HG02938 (cell line): ENCODE data around the gene MAT2B.
"Not testable (repeated sequence)": the region's sequence is repeated elsewhere in the genome, so short reads cannot be mapped to it uniquely, and the experiment has no call there.

Experiments
- ATAC-seq: cut with Tn5 transposase; IDR thresholded peaks from one replicate; pipeline ENCODE4 v1.9.1; 2021; ENCODE audit warnings: mild to moderate bottlenecking, moderate library complexity; ENCODE audit not compliant: unreplicated experiment

The MAT2B gene

DNA sequence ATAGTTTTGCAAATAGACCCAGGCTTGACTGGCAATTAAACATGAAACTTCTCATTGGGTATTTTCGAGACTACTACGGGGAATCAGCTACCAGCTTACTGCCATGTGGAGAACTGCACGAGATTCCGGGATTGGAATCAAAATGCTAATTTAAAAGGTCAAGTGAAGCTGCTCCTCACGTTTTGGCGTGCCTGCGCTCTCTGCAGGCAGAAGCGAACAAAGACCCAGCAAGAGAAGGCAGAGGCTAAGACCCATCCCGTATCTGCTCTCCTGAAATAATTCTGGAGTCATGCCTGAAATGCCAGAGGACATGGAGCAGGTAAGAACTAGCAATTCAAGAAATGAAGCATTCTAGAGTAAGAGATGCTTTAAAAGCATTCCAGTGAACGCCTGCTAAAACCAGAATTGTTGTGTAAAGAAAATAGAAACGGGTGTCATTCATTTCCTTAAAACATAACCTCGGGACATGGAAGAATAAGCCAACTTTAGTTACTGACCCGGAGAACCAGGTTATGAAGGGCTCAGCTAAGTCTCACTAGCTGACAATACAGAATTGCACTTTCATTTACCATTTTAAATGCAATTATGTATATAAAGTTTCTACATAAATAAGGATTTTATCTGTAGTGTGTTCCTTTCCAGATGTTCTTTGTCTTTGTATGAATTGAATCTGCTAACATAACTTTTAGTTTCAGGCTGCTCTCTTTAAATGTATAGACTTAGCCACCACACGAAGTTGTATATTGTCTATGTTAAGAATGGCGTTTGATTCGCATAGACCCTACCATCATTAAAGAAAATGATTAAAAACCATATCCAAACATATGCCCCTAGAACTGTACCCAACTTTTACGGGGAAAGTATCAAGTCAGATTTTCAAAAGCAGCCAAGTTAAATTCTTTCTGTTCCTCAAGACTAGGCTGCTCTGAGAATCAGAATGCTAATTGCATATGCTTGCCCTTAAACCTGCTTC lies 2.0 kb upstream of the MAT2B start:
- no peak for ATAC-seq

DNA sequence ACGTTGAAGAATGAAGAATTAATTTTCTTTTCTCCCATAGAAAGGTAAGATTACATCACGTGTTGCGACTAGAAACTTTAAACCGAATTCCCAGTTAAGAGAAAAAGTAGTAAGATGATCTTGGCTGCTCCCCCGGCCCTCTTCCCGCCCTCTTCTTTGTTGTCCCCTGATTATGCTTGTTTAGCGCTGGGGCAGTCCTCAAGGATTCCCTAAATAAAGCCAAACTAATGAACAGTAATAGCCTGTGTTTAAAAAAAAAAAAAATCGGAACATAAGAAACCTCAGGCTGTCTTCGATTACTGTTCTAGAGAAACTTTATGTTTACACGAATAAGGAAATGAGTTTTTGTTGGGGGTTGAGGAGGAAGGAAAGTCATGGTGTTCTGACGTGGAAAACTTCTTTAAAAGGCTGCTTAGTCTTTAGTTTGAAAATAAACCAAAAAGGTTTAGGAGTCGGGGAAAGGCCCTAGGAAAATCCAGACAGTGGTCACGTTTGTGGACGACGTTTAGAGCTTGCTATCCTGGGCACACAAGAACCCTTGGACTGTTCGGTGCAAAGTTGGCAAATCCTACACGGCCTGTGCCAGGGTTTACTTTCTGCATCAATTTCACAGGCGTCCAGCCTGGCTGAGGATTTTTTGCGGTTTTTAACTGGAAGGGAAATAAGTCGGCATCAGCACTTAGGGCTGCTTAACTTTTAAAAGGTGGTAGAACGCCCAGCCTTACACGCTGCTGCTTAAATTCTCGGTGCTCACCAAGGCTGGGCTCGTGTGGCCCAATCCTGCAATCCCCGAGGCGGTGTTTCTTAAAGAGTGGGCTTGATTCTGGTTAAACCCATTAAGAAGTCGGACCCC lies 1.1 kb upstream of the MAT2B start:
- ATAC-seq = no peak

DNA sequence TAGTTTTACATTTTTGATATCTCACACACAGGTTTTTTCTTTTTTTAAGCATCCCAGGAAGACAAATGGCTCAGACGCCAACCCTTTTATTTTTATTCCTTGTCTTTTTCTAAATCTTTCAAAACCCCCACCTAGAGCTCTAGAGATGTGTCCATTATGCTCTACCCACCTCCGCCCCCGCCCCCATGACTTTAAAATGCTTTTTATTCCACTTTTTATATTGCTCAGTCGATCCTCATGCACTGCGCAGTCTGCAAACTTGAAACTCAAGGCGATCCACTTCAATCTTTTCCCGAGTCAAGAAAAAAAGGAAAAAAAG lies 411 bp upstream of the MAT2B start:
- ATAC-seq = no peak

DNA sequence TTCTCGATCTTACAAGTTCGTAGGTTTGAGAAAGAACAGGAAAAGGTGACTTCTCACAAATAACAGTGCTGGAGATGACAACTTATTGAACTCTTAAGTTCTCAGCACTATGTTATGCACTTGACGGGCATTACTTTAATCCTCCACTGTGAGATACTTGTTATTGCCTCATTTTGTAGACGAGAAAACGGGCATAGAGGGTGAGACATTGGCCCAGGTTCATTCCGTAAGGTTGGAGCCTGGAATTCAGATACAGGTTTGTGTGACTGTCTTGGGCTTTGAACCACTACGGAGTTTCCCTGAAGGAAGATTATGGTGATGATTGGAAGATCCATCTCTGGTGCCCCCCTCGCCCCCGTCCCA lies 657 bp downstream of the MAT2B start:
- ATAC-seq = peak; percentile 16

DNA sequence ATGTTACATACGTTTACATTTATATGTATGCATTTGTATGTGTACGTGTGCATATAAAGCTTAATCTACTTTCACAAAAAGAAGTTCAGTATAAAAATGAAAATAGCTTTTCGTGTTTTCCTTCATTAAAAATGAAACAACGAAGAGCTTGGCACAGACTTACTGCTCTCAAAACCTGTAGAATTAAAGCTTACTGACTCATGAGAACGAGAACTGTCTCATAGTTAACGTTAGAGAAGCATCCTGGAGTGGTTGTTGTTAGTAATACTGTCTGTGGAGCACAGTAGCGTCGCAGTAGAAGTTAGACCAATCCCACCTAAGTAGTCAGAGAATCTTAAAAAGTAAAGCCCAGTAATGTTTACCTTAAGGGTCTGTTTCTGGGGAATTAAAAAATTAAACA lies 1.3 kb downstream of the MAT2B start:
- ATAC-seq = no peak

DNA sequence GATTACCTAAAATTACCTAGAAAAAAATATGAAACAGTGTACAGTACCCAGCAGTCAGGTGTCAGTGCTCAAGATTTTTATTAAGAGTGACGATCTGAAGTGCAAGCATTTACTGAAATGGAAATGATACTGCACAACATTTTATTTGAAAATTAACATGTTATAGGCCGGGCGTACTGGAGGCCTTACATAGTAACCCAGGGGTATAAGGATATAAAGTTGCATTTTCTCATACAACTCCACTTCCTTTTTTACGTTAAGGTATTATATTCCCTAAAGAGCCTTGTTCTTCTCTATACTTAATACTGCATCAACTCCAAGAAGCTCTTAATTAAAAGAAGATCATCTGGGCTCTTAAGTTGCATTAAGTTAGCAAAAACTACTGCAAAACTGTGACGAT lies 3.3 kb downstream of the MAT2B start:
- ATAC-seq = no peak

DNA sequence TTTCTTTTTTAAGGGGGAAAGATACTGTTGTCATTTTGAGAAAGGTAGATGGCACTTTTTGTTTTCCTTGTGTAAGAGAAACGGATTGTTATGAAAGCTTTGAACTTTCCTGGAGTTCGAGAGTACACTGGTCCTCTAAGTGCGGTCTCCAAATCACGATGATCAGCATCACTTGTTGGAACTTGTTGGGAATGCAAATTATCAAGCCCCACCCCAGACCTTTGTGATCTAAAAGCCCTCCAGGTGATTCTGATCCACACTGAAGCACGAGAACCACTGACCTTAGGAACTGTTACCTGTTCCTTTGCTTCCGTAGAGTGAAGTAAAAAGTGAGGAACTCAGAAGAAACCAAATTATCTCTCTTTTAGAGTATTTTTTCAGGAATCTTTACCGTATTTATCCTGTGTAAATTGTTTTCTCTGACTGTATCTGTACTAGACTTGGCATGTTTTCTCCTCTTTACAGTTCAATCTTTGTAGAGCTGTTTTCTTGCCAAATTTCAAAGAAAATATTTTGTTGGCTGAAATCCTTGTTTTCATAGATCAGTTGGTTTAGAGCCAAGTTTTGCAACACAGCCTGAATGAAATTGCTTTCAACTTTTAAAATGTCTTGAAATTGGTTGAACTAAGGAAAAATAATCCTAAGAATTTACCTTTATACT lies 4.0 kb downstream of the MAT2B start:
- ATAC-seq = no peak

DNA sequence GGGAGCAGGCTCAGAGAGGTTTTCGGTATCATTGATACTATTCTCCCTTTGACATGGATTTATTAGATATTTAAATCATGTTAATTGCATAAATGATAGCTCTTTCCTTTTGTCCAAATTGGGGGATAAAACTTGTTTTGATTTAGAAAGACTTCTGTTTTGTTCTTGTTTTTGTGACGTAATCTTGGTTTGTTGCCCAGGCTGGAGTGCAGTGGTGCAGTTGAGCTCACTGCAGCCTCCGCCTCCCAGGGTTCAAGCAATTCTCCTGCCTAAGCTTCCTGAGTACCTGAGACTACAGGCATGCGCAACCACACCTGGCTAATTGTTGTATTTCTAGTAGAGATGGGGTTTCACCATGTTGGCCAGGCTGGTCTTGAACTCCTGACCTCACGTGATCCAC lies 7.1 kb downstream of the MAT2B start:
- ATAC-seq = no peak

DNA sequence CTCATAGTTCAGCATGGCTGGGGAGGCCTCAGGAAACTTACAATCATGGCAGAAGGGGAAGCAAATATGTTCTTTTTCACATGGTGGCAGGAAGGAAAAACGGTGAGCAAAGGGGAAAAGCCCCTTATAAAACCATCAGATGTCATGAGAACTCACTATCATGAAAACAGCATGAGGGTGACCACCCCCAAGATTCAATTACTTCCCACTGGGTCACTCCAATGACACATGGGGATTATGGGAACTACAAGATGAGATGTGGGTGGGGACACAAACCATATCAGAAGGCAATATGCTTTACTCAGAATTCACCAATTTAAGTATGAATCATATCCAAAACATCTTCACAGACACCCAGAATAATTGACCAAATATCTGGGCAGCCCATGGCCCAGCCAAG lies 19.7 kb downstream of the MAT2B start:
- no peak for ATAC-seq

DNA sequence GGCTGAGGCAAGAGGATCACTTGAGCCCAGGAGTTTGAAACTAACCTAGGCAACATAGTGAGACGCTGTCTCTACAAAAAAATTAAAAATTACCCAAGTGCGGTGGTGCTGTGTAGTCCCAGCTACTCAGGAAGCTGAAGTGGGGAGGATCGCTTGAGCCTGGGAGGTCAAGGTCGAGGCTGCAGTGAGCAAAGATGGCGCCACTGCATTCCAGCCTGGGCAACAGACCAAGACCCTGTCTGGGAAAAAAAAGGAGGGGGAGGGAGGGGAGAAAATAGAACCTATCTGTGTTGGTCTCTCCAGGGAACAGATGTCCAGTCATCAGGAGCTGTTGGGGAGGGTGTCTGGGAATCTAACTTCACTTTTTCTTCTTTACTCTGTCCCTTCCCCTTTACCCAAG lies 24.3 kb downstream of the MAT2B start:
- no peak for ATAC-seq

DNA sequence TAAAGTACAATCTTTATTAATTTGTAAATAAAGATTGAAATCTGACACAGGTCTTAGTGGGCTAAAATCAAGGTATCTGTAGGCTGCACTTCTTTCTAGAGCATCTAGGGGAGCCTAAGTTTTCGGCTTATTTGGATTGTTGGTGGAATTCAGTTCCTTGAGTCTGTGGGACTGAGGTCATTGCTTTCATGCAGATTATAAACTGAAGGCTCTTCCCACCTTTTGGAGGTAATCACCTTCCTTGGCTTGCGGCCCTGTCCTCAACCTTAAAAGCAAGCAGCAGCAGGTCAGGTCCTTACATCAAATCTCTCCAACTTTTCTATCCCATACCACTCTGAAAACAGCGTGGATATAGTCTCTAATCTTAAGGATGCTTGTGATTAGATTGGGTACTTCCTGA lies 25.9 kb downstream of the MAT2B start:
- no peak for ATAC-seq

DNA sequence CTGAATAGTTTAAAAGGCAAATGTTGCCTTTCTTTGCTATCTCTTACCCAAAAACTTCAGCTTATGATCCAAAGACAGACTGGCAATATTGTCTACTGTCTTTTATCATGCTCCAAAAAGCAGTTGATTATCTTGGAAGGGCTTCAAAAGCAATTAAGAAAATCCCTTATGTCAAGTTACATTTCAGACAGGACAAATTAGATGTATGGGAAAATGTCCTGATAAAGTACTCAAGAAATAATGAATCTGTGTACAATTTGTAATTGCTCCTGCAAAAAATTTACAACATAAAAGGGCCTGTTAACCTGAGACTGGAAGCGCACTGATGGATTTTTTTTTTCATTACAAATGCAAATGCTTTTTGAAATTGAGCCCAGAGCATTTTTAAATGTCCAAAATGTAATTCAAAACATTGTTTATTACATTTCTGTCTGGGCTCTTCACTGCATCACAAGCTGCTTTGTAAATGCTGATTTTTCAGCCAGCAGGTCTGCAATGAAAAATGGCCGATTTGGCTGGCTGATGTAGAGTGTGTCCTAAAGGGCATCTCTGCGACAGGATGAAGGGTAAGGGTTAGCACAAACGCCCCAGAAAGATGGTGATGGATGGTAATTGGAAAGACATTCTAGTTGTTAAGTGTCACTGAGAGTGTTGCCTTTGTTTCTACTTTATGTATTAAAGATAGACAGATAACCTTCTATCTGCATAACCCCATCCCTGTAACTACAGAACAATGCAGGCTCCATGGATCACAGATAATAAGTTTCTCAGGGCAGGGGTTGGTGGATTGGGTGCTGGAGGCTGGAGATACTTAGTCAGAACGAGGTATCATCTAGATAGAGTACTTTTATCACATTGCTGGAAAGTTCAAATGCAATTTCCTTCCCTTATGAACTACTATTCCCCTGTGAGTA lies 27.0 kb downstream of the MAT2B start:
- no peak for ATAC-seq

DNA sequence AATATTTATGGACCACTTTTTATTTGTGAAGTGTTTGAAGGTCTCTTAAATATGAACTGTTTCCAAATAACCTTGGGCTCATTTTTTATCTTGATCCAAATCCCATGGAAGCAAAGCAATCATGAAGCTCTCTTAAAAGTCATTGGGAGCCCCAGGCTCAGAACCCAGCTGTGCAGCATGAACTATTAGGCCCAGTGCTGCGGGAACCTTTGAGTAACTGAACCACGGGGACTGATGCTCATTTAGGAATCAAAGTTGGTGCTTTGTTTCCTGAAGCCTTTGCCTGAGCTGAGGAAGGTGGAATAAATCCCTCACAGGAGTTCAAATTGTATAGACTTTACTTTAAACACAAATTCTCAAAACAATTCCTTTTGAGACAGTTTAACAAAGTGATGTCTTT lies 27.8 kb downstream of the MAT2B start:
- ATAC-seq = no peak

DNA sequence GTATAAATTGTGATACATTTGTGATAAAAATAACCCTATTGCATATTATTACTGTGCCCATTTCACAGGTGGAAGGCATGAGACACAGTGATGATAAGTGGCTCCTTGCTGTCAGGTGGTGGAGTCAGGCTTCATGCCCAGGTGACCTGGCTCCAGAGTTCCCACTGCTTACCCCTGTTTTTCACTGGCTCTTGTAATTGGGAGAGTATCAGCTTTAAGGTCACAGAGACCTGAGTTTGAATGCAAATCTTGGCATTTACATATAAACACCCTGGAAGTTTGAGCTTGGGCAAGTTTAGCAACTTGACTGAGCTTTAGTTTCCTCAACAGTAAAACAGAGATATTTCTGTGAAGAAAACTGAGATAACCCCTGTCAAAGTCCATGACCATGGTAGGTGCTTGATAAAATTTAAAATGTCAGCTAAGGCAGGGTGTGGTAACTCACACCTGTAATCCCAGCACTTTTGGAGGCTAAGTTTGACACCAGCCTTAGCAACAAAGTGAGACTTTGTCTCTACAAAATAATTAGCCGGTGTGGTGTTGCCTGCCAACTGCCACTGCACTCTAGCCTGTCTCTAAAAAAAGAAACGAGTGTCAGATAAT lies 29.2 kb downstream of the MAT2B start:
- ATAC-seq = no peak

DNA sequence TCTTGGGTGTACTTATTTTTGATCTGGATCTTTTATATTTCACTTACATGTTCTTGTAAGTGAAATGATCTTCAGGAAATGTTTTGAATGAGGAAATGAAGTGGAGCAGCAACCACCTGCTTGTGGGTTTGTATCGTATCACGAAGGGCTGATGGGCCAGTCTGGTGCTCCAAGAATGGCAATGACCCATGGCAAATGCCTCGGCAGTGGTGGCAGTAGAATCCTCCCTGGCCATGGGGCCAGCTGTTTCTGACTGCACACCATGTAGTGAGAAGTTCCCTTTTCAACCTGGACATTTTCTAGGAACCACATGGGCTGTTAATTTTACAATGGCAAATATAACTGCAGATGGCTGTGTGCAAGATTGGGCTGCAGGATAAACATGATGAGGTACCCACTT lies 29.9 kb downstream of the MAT2B start:
- ATAC-seq = no peak

DNA sequence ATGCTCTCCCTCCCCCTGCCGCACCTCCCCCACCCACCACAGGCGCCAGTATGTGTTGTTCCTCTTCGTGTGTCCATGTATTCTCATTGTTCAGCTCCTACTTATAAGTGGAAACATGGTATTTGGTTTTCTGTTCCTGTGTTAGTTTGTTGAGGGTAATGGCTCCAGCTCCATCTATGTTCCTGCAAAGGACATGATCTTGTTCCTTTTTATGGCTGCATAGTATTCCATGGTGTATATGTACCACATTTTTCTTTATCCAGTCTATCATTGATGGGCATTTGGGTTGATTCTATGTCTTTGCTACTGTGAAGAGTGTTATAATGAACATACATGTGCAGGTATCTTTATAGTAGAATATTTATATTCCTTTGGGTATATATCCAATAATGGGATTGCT lies 31.0 kb downstream of the MAT2B start:
- ATAC-seq = not testable (repeated sequence)

DNA sequence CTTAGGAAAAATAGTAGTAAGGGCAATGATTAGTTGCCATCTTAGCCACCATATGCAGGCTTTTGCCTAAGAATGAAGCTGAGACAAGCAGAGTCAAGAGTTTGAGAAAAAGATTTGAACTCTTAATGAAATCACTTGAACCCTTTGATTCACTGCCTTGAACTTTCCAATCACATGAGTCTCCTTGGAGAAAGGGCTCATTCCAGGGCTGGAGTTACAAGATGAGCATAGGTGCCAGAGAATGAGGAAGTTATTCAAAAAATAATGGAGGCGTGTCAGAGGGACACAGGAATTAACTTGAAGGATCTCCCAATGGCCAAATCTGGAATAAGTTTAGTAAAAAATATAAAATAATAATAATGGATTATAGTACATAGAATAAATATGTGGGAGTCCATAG lies 35.3 kb downstream of the MAT2B start:
- ATAC-seq = no peak

DNA sequence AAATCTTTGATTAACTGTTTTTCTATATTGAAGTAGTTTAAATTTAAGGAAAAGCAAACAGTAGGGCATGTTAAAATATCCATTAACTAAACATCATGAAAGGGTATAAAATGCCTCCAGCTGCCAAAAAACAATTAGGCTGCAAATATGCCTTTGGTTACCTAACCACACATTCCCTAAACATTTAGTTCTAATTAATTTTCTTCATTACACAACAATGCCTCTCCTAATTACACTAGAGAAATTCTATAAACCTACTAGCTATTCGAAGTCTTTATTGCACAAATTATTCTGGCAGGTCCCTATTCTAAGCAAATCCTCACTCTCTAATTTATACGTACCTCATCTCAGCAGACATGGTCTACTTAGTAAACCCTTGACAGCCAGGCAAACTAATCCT lies 37.4 kb downstream of the MAT2B start:
- no peak for ATAC-seq

DNA sequence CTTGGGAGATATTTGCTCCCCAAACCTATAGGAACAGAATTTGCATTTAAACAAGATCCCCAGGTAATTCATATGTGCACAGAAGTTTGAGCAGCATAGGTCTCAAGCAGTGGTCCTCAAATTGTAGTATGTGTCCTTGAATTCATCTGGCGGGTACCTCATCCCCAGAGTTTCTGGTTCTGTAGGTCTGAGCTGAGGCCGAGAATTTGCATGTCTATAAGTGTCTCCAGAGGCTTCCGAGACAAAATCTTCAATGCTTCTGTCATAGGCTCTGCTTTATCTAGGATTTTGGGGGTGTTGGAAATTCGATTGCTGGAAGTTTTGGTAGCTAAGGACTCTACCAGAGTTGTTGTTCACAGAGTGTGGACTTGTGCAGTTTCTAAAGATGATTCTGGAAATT lies 38.6 kb downstream of the MAT2B start:
- ATAC-seq = no peak

DNA sequence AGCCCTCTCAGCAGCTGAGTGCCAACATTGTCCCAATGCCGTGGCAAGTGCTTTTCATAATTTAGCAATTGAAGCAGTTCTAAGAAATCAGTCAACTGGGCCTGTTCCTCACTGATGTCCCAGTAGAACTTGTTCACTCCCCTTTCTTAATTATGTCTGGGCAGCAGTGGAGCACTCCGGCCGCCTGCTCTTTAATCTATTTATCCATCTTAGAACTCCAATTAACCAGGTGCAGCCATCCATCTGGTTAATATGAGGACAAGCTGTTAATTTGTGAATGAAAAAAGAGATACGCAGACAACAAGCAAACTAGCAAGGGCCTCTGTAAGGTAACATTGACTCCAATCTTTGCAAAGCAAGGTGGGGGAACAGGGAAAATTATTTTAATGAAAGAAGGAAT lies 39.4 kb downstream of the MAT2B start:
- no peak for ATAC-seq
